Activated T-cell treated with anti-CD3 and anti-CD28 coated beads, Interleukin-2, amount 50 U/mL, for 72 hours (primary cell): ENCODE data around the gene LBP. TPM values are rescaled to one million over a fixed set of nuclear protein-coding genes. Genes with fewer than 3 reads are reported as not detected.
"Not testable (repeated sequence)": the region's sequence is repeated elsewhere in the genome, so short reads cannot be mapped to it uniquely, and the experiment has no call there.

Experiments
- ATAC-seq, 2 donors: fragments of 150-1000 bp; cut with Tn5 transposase; replicated peaks in 1 of 2; 2 replicates each; pipeline ENCODE4 v1.10.0; 2021; ENCODE audit warnings: moderate library complexity in 2 of 2, mild to moderate bottlenecking in 1 of 2
- DNase-seq, 2 donors: peaks; one replicate each; pipeline ENCODE4 v3.0.0; 2021 to 2022; ENCODE audit warnings: mixed read lengths in 1 of 2
- H3K27ac Mint-ChIP-seq: one replicate; pipeline ENCODE4 v1.8.0; 2022; ENCODE audit warnings: mild to moderate bottlenecking, moderate library complexity, mixed read lengths
- H3K27me3 Mint-ChIP-seq: one replicate; pipeline ENCODE4 v1.8.0; 2022; ENCODE audit warnings: low read depth, mixed read lengths
- H3K36me3 Mint-ChIP-seq, 2 donors: one replicate each; pipeline ENCODE4 v1.8.0; 2022; ENCODE audit warnings: mixed read lengths in 2 of 2, mild to moderate bottlenecking in 1 of 2; ENCODE audit not compliant: insufficient read depth in 2 of 2
- H3K4me1 Mint-ChIP-seq: one replicate; pipeline ENCODE4 v1.8.0; 2022; ENCODE audit warnings: low read depth, mixed read lengths
- H3K4me3 Mint-ChIP-seq, 2 donors: one replicate each; pipeline ENCODE4 v1.8.0; 2022; ENCODE audit warnings: mild to moderate bottlenecking in 2 of 2, mixed read lengths in 2 of 2, moderate library complexity in 2 of 2
- H3K9me3 Mint-ChIP-seq, 2 donors: one replicate each; pipeline ENCODE4 v1.8.0; 2022; ENCODE audit warnings: mixed read lengths in 2 of 2
- total RNA-seq, 2 donors: library from RNA; stranded (reverse); gene quantifications; one replicate each; pipeline ENCODE4 v1.2.3, GENCODE V29; 2022

Gene LBP
- total RNA-seq, 2 donors from 2014 or later: not detected

- Mint-ChIP-seq H3K4me3 (no peak overlapping the region), H3K27me3 (peaks cover 46% of the 10 kb centered on the region)
Observed at GRCh38 chr20:38308047-38308438, 38.2 kb upstream of the LBP start.

GRCh38 chr20:38308447-38308846 lies 37.8 kb upstream of the LBP start:
- Mint-ChIP-seq H3K27me3 (peaks cover 42% of the 10 kb centered on the region), H3K9me3 (no peaks in the 10 kb centered on the region), H3K4me1 (peaks cover 20% of the 10 kb centered on the region), H3K36me3 (no peaks in the 10 kb centered on the region), H3K27ac (no peak overlapping the region), H3K4me3 (no peak overlapping the region)
- no peak for DNase-seq
- ATAC-seq: no peak

More at GRCh38 chr20:38308047-38308438, 38.2 kb upstream of the LBP start:
- ATAC-seq (no peak), DNase-seq (no peak)
- Mint-ChIP-seq H3K9me3 (no peaks in the 10 kb centered on the region), H3K27ac (no peak overlapping the region), H3K36me3 (no peaks in the 10 kb centered on the region), H3K4me1 (peaks cover 24% of the 10 kb centered on the region)

GRCh38 chr20:38311091-38311490 lies 35.2 kb upstream of the LBP start:
- ATAC-seq (no peak), DNase-seq (no peak)
- H3K27me3 Mint-ChIP-seq: peaks cover 27% of the 10 kb centered on the region
- H3K27ac Mint-ChIP-seq: no peak overlapping the region
- H3K4me3 Mint-ChIP-seq: no peak overlapping the region
- no peaks in the 10 kb centered on the region for H3K9me3 Mint-ChIP-seq
- no peaks in the 10 kb centered on the region for H3K36me3 Mint-ChIP-seq
- H3K4me1 Mint-ChIP-seq: peaks cover 4% of the 10 kb centered on the region

GRCh38 chr20:38311491-38311890 lies 34.8 kb upstream of the LBP start:
- DNase-seq (no peak), ATAC-seq (no peak)
- Mint-ChIP-seq H3K9me3 (no peaks in the 10 kb centered on the region), H3K27me3 (peaks cover 27% of the 10 kb centered on the region), H3K4me3 (no peak overlapping the region), H3K36me3 (no peaks in the 10 kb centered on the region), H3K4me1 (peaks cover 4% of the 10 kb centered on the region), H3K27ac (no peak overlapping the region)

GRCh38 chr20:38313676-38314075 lies 32.6 kb upstream of the LBP start:
- Mint-ChIP-seq H3K4me3 (no peak overlapping the region), H3K36me3 (no peaks in the 10 kb centered on the region), H3K9me3 (no peaks in the 10 kb centered on the region), H3K4me1 (no peaks in the 10 kb centered on the region), H3K27me3 (peaks cover 28% of the 10 kb centered on the region), H3K27ac (no peak overlapping the region)
- no peak for DNase-seq
- no peak for ATAC-seq

- peaks cover 28% of the 10 kb centered on the region for H3K27me3 Mint-ChIP-seq
- H3K4me3 Mint-ChIP-seq, H3K27ac Mint-ChIP-seq, ATAC-seq, H3K36me3 Mint-ChIP-seq, DNase-seq, H3K4me1 Mint-ChIP-seq, H3K9me3 Mint-ChIP-seq: not testable (repeated sequence)
Observed at GRCh38 chr20:38314350-38314749, 31.9 kb upstream of the LBP start.

GRCh38 chr20:38315290-38315966 lies 30.9 kb upstream of the LBP start:
- no peaks in the 10 kb centered on the region for H3K9me3 Mint-ChIP-seq
- H3K27ac Mint-ChIP-seq: no peak overlapping the region
- H3K4me3 Mint-ChIP-seq: no peak overlapping the region
- H3K36me3 Mint-ChIP-seq: no peaks in the 10 kb centered on the region
- H3K4me1 Mint-ChIP-seq: no peaks in the 10 kb centered on the region
- ATAC-seq (no peak), DNase-seq (no peak)
- peaks cover 33% of the 10 kb centered on the region for H3K27me3 Mint-ChIP-seq

- Mint-ChIP-seq H3K4me1 (no peaks in the 10 kb centered on the region), H3K9me3 (no peaks in the 10 kb centered on the region), H3K36me3 (no peaks in the 10 kb centered on the region), H3K27ac (no peak overlapping the region), H3K27me3 (peaks cover 25% of the 10 kb centered on the region), H3K4me3 (no peak overlapping the region)
- no peak for ATAC-seq
- DNase-seq: no peak
Observed at GRCh38 chr20:38316341-38316740, 29.9 kb upstream of the LBP start.

- Mint-ChIP-seq H3K27ac (no peak overlapping the region), H3K4me3 (no peak overlapping the region), H3K4me1 (no peaks in the 10 kb centered on the region), H3K27me3 (peaks cover 28% of the 10 kb centered on the region), H3K36me3 (no peaks in the 10 kb centered on the region), H3K9me3 (no peaks in the 10 kb centered on the region)
- no peak for ATAC-seq
- DNase-seq: no peak
Observed at GRCh38 chr20:38317422-38317821, 28.9 kb upstream of the LBP start.

- Mint-ChIP-seq H3K36me3 (no peaks in the 10 kb centered on the region), H3K4me3 (no peak overlapping the region), H3K4me1 (no peaks in the 10 kb centered on the region), H3K27ac (no peak overlapping the region), H3K9me3 (no peaks in the 10 kb centered on the region), H3K27me3 (peaks cover 36% of the 10 kb centered on the region)
- DNase-seq: no peak
- no peak for ATAC-seq
Observed at GRCh38 chr20:38320221-38320620, 26.1 kb upstream of the LBP start.

GRCh38 chr20:38321959-38322598 lies 24.2 kb upstream of the LBP start:
- Mint-ChIP-seq H3K36me3 (no peaks in the 10 kb centered on the region), H3K27me3 (peaks cover 36% of the 10 kb centered on the region), H3K4me3 (no peak overlapping the region), H3K9me3 (peaks cover 0 to 3% of the 10 kb centered on the region in 2 donors), H3K4me1 (no peaks in the 10 kb centered on the region), H3K27ac (no peak overlapping the region)
- no peak for ATAC-seq
- DNase-seq: no peak

GRCh38 chr20:38324159-38324558 lies 22.1 kb upstream of the LBP start:
- peaks cover 39% of the 10 kb centered on the region for H3K27me3 Mint-ChIP-seq
- peaks cover 0 to 3% of the 10 kb centered on the region in 2 donors for H3K9me3 Mint-ChIP-seq
- H3K4me3 Mint-ChIP-seq: no peak overlapping the region
- DNase-seq (no peak), ATAC-seq (no peak)
- H3K27ac Mint-ChIP-seq: no peak overlapping the region
- H3K4me1 Mint-ChIP-seq: no peaks in the 10 kb centered on the region
- H3K36me3 Mint-ChIP-seq: no peaks in the 10 kb centered on the region

- H3K9me3 Mint-ChIP-seq: peaks cover 0 to 3% of the 10 kb centered on the region in 2 donors
- ATAC-seq (no peak), DNase-seq (no peak)
- H3K27ac Mint-ChIP-seq: no peak overlapping the region
- H3K27me3 Mint-ChIP-seq: peaks cover 36% of the 10 kb centered on the region
- H3K4me3 Mint-ChIP-seq: no peak overlapping the region
- no peaks in the 10 kb centered on the region for H3K4me1 Mint-ChIP-seq
- H3K36me3 Mint-ChIP-seq: no peaks in the 10 kb centered on the region
Observed at GRCh38 chr20:38325167-38325566, 21.1 kb upstream of the LBP start.

- ATAC-seq: no peak
- H3K36me3 Mint-ChIP-seq: no peaks in the 10 kb centered on the region
- peaks cover 0 to 3% of the 10 kb centered on the region in 2 donors for H3K9me3 Mint-ChIP-seq
- no peak overlapping the region for H3K4me3 Mint-ChIP-seq
- peaks cover 34% of the 10 kb centered on the region for H3K27me3 Mint-ChIP-seq
- no peaks in the 10 kb centered on the region for H3K4me1 Mint-ChIP-seq
- no peak overlapping the region for H3K27ac Mint-ChIP-seq
- no peak for DNase-seq
Observed at GRCh38 chr20:38325905-38326304, 20.4 kb upstream of the LBP start.
